Measurements from ENCODE around the gene TMEM242.

TMEM242 gene

DNA sequence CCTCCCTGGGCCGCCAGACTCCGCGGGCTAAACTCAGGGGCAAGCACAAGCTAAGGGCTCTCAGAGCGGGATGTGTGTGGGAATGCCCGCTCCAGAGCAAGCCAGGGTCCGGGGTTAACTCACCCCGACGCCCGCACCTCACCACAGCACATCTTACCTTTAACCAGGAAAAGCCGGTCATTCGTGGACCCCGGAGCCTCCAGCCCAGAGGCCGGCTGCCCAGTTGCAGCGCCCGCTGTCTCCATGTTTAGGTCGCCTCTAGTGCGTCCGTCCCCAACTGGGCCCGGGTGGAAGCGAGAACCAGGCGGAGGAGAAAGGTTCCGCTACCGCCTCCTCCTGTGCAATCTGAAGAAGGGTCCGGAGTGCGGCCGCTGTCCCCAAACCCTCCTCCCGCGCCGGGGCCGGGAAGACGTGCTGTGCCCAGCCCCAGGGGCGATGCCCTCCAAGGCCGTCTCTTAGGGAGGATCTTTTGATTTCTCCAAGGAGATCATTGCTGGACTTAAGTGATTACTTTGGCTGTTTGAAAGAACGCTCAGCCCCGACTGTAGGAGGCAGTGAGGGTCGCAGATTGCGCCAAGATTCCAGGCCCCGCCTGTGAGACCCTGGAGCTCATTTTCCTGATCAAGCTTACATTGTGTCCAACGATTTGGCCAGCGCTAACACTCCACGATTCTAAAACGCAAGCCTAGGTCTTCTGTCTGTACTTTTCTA lies at the start of gene TMEM242:
Gene TMEM242 (minus strand): TSS at position 265 of the 711 bp plus-strand sequence. CDS start 20 bp downstream, at position 245.
- Histone ChIP-seq H3K4me1 (ENCODE audit: insufficient read depth, low read length) (peaks cover 3% of the 10 kb centered on the region; the same call in 1 of the 2 replicates), H3K36me3 (ENCODE audit: insufficient read depth, low read depth, low read length) (peaks cover 20% of the 10 kb centered on the region; the same call in 1 of the 2 replicates), H3K9me3 (ENCODE audit: insufficient read depth, low read depth, low read length) (no peaks in the 10 kb centered on the region), H3K9ac (ENCODE audit: low read depth, low read length) (peak within 1 kb of the TSS; percentile 90), H3K4me3 (ENCODE audit: low read length) (peak within 1 kb of the TSS; percentile 99), H3K27me3 (ENCODE audit: insufficient read depth, low read length) (peaks cover 12% of the 10 kb centered on the region), H3K27ac (ENCODE audit: low read length) (peak within 1 kb of the TSS; percentile 58)

DNA sequence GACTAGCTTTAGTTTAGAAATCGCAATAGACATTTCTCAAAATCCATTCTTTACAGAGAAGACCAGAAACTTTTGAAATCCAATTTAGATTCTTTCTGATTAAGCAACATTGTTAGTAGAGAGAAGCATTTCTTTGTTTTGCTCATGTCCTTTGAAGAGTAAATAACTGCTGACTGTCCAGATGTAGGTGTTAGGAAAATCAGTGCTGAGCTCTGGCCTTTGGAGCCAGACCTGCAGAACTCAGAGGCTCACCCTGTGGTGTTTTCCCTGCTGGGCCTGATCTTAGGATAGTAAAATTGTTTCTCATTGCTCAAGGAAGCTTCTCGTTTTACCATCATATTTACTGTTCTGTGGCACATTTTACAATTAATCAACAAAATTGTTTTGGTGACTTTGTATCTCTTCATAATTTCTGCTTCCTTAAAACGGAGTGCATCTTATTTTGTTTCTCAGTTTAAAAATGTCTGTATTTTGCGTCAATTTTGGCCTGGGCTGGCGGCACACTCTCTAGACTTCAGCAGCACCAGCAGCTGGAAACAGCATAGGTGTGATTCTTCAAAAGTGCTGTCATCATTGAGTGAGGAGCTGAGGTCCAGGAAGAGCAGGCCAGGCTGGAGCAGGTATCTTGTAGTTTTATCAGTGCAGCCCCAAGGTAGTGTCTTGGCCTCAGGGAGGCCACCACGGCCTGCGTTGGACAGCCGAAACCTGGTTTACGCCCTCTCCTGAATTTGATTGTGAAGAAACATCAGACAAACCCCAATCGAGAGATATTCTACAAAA lies 49.4 kb upstream of the TMEM242 start:
- Histone ChIP-seq H3K4me1 (ENCODE audit: insufficient read depth, low read length) (peaks cover 11% of the 10 kb centered on the region), H3K9me3 (ENCODE audit: insufficient read depth, low read depth, low read length) (no peaks in the 10 kb centered on the region), H3K36me3 (ENCODE audit: insufficient read depth, low read depth, low read length) (no peaks in the 10 kb centered on the region)

DNA sequence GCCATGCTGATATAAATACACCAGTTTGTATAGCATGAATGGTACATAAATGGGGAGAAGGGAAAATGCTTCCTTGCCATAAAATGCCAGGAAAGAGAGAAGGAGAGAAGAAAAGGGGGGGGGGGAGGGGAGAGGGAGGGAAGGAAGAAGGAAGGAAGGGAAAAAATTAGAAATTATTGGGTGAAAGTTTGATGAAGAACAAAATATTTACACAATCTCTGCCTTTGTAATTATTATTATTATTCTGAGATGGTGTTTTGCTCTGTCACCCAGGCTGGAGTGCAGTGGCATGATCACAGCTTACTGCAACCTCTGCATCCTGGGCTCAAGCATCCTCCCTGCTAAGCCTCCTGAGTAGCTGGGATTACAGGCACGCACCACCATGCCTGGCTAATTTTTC lies 47.4 kb upstream of the TMEM242 start:
- Histone ChIP-seq H3K4me3 (ENCODE audit: low read length) (no peak overlapping the region), H3K9ac (ENCODE audit: low read depth, low read length) (no peak overlapping the region), H3K4me1 (ENCODE audit: insufficient read depth, low read length) (peaks cover 11% of the 10 kb centered on the region), H3K27ac (ENCODE audit: low read length) (no peak overlapping the region), H3K36me3 (ENCODE audit: insufficient read depth, low read depth, low read length) (no peaks in the 10 kb centered on the region), H3K27me3 (ENCODE audit: insufficient read depth, low read length) (no peaks in the 10 kb centered on the region), H3K9me3 (ENCODE audit: insufficient read depth, low read depth, low read length) (no peaks in the 10 kb centered on the region)

More for the DNA sequence above, 49.4 kb upstream of the TMEM242 start:
- no peak overlapping the region for H3K9ac ChIP-seq (ENCODE audit: low read depth, low read length)
- H3K4me3 ChIP-seq (ENCODE audit: low read length) = no peak overlapping the region
- no peak overlapping the region for H3K27ac ChIP-seq (ENCODE audit: low read length)
- peaks cover 15% of the 10 kb centered on the region; the same call in 1 of the 2 replicates for H3K27me3 ChIP-seq (ENCODE audit: insufficient read depth, low read length)

DNA sequence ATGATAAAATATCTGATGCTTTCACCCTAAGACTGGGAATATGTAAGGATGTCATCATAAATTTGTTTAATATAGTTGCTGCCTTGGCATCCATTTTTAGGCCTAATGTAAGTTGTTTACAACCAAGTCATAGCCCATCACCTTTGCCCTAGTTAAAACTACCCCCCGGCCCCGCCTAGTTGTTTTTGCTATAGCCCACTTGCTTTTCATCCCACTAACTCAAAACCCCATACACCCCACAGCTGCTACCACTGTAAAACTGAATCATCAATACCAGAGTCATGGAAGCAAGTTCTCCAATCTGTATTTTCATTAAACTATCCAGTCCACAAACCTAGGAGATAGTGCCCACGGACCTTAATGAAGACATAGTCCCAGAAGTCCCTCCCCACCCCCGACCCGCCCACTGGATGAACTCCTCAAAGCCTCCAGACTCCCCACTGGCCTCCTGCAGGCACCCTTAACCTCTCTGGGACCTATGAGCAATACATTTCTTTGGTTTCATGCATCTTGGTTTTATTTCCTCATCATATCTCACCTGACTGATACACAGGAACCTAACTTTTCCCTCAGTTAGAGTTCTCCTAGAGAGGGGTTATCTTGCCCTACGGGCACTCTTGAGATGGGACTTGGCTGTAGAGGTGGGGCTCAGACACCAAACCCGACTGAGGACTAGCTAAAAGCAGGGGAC lies 45.2 kb upstream of the TMEM242 start:
- Histone ChIP-seq H3K27me3 (ENCODE audit: insufficient read depth, low read length) (no peaks in the 10 kb centered on the region), H3K4me1 (ENCODE audit: insufficient read depth, low read length) (no peaks in the 10 kb centered on the region), H3K36me3 (ENCODE audit: insufficient read depth, low read depth, low read length) (no peaks in the 10 kb centered on the region), H3K9ac (ENCODE audit: low read depth, low read length) (no peak overlapping the region), H3K4me3 (ENCODE audit: low read length) (no peak overlapping the region), H3K9me3 (ENCODE audit: insufficient read depth, low read depth, low read length) (no peaks in the 10 kb centered on the region), H3K27ac (ENCODE audit: low read length) (no peak overlapping the region)

DNA sequence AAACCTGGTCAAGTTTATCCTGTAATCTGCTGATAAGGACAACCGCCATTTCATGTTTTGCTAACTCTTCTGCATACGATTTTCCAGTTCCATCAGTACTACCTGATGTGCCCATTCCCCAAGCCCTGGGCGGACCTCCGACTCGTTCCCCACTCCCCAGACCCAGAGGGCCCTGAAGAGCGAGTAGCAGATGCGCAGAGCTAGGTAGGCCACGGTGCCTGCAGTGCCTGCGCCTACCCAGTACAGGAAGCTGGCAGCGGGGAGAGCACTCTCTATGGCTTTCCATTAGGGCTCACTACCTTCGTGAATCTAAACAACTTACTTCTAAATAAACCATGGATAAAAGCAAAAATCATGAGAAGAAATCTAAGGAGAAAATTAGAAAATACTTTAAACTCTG lies 43.3 kb upstream of the TMEM242 start:
- Histone ChIP-seq H3K36me3 (ENCODE audit: insufficient read depth, low read depth, low read length) (no peaks in the 10 kb centered on the region), H3K9ac (ENCODE audit: low read depth, low read length) (no peak overlapping the region), H3K9me3 (ENCODE audit: insufficient read depth, low read depth, low read length) (no peaks in the 10 kb centered on the region), H3K27me3 (ENCODE audit: insufficient read depth, low read length) (no peaks in the 10 kb centered on the region), H3K4me1 (ENCODE audit: insufficient read depth, low read length) (no peaks in the 10 kb centered on the region), H3K27ac (ENCODE audit: low read length) (no peak overlapping the region), H3K4me3 (ENCODE audit: low read length) (no peak overlapping the region)

DNA sequence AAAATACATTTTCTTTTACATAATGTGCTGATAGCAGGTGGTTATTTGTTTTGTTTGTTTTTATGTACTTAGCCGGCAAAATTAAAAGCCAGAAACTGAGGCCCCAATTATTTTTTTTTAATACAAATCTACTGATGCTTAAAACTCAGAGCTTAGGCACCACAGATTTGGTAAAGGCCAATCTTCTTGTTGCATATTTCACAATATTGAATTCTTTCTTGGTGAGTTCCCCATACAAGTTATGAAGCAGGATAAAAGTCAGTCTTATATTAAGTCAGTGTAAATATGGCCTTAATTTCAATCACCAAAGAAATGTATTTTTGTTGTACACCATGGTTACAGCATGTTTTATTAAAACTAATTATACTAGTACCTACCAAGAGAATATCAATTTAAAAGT lies 41.4 kb upstream of the TMEM242 start:
- Histone ChIP-seq H3K4me1 (ENCODE audit: insufficient read depth, low read length) (no peaks in the 10 kb centered on the region), H3K9me3 (ENCODE audit: insufficient read depth, low read depth, low read length) (no peaks in the 10 kb centered on the region), H3K36me3 (ENCODE audit: insufficient read depth, low read depth, low read length) (no peaks in the 10 kb centered on the region), H3K9ac (ENCODE audit: low read depth, low read length) (no peak overlapping the region), H3K4me3 (ENCODE audit: low read length) (no peak overlapping the region), H3K27ac (ENCODE audit: low read length) (no peak overlapping the region), H3K27me3 (ENCODE audit: insufficient read depth, low read length) (no peaks in the 10 kb centered on the region)

DNA sequence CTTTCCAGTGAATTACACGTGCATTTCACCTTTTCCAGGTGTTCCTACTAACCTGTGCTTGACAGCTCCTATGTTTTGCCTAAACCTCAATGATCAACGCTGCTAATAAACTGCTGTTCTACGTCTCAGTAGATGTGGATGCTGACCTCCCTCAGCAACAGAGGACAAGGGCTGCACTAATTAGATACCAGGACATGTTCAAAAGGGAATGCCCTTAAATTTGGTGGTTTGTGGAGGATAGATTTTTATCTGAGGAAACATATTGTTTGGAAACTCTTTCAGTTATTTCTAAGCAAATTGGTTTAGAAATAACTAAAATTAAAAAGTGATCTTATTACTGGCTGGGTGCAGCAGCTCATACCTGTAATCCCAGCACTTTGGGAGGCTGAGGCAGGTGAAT lies 38.6 kb upstream of the TMEM242 start:
- H3K9me3 ChIP-seq (ENCODE audit: insufficient read depth, low read depth, low read length) = no peaks in the 10 kb centered on the region
- H3K27me3 ChIP-seq (ENCODE audit: insufficient read depth, low read length) = no peaks in the 10 kb centered on the region
- H3K4me3 ChIP-seq (ENCODE audit: low read length) = no peak overlapping the region
- no peak overlapping the region for H3K9ac ChIP-seq (ENCODE audit: low read depth, low read length)
- no peak overlapping the region for H3K27ac ChIP-seq (ENCODE audit: low read length)
- no peaks in the 10 kb centered on the region for H3K4me1 ChIP-seq (ENCODE audit: insufficient read depth, low read length)
- H3K36me3 ChIP-seq (ENCODE audit: insufficient read depth, low read depth, low read length) = no peaks in the 10 kb centered on the region

DNA sequence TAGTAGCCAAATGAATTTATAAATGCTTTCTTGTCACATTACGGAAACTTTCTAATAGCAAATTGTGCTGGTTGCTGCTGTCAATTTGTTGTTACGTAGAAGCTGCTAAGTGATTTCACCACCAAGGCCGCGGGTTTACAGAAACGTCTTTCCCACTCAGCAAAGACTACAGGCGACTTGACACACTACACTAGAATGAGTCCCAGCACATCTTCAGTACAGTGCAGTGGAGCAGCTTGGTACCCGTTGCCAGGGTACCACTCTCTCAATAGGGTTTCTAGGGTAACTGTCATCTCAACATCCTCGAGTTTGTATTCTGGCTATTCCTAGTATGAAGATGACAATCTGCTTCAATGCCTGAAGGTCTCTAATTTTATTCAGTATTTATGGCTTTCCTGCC lies 35.0 kb upstream of the TMEM242 start:
- Histone ChIP-seq H3K36me3 (ENCODE audit: insufficient read depth, low read depth, low read length) (no peaks in the 10 kb centered on the region), H3K4me3 (ENCODE audit: low read length) (no peak overlapping the region), H3K27me3 (ENCODE audit: insufficient read depth, low read length) (no peaks in the 10 kb centered on the region), H3K27ac (ENCODE audit: low read length) (no peak overlapping the region), H3K9ac (ENCODE audit: low read depth, low read length) (no peak overlapping the region), H3K9me3 (ENCODE audit: insufficient read depth, low read depth, low read length) (no peaks in the 10 kb centered on the region), H3K4me1 (ENCODE audit: insufficient read depth, low read length) (no peaks in the 10 kb centered on the region)

DNA sequence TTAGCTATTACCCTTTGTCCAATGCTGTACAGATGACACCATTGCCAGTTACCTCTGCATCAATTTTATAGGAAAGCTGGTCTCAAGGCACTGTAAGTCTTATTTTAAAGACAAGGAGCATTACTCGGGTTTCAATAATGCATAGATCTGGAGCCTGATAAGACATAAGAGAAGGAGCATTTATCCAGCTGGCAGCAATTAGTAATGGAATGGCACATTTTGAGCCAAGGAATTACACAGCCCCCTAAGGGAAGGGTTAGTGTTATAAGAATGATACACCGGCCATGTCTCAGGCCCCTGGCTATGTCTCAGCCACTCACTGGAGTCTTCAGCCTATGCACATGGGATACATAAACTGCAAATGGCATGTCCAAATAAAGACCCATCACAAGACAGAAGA lies 23.1 kb upstream of the TMEM242 start:
- no peaks in the 10 kb centered on the region for H3K36me3 ChIP-seq (ENCODE audit: insufficient read depth, low read depth, low read length)
- no peaks in the 10 kb centered on the region for H3K4me1 ChIP-seq (ENCODE audit: insufficient read depth, low read length)
- no peak overlapping the region for H3K27ac ChIP-seq (ENCODE audit: low read length)
- H3K9me3 ChIP-seq (ENCODE audit: insufficient read depth, low read depth, low read length) = no peaks in the 10 kb centered on the region
- no peaks in the 10 kb centered on the region for H3K27me3 ChIP-seq (ENCODE audit: insufficient read depth, low read length)
- H3K4me3 ChIP-seq (ENCODE audit: low read length) = no peak overlapping the region
- H3K9ac ChIP-seq (ENCODE audit: low read depth, low read length) = no peak overlapping the region

DNA sequence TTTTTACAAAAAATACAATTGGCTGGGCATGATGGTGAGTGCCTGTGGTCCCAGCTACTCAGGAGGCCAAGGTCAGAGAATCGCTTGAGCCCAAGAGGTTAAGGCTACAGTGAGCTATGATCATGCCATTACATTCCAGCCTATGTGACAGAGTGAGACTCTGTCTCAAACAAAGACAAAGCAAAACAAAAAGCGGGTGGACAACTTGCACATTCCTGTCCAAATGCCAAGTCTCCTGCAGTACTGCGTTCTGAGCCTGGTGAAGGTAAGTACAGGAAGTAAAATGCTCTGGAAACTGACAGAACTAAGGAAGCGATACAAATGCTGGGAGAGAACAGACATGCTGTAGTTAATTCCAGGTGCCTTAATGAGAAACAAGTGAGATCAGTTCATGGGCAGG lies 20.4 kb upstream of the TMEM242 start:
- no peak overlapping the region for H3K9ac ChIP-seq (ENCODE audit: low read depth, low read length)
- no peak overlapping the region for H3K27ac ChIP-seq (ENCODE audit: low read length)
- no peaks in the 10 kb centered on the region for H3K4me1 ChIP-seq (ENCODE audit: insufficient read depth, low read length)
- no peak overlapping the region for H3K4me3 ChIP-seq (ENCODE audit: low read length)
- no peaks in the 10 kb centered on the region for H3K27me3 ChIP-seq (ENCODE audit: insufficient read depth, low read length)
- no peaks in the 10 kb centered on the region for H3K9me3 ChIP-seq (ENCODE audit: insufficient read depth, low read depth, low read length)
- H3K36me3 ChIP-seq (ENCODE audit: insufficient read depth, low read depth, low read length) = no peaks in the 10 kb centered on the region

DNA sequence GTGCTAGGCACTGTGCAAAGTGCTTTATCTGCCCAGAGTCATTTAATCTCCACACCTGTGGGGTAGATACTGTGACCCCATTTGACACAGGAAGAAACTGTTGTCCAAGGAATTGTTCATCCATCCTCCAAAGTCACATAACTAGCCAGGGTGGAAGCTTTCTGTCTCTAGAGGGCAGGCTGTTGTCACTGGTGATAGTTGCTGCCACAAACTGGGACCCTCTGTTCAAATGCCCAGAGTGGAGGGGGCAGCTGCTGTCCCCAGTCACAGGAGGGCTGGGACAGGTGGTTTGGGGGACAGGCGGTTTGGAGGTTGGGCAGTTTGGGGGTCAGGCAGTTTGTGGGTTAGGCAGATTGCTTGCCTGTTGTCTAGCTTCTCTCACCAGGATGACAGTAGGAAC lies 16.1 kb upstream of the TMEM242 start:
- Histone ChIP-seq H3K9me3 (ENCODE audit: insufficient read depth, low read depth, low read length) (no peaks in the 10 kb centered on the region), H3K36me3 (ENCODE audit: insufficient read depth, low read depth, low read length) (no peaks in the 10 kb centered on the region), H3K27me3 (ENCODE audit: insufficient read depth, low read length) (no peaks in the 10 kb centered on the region), H3K9ac (ENCODE audit: low read depth, low read length) (no peak overlapping the region), H3K27ac (ENCODE audit: low read length) (no peak overlapping the region), H3K4me1 (ENCODE audit: insufficient read depth, low read length) (no peaks in the 10 kb centered on the region), H3K4me3 (ENCODE audit: low read length) (no peak overlapping the region)

Data from iPS-20b (cell line).